PC-9 (cell line): Measurements from ENCODE around the gene CYB5D1. TPM values are rescaled to one million over a fixed set of nuclear protein-coding genes. Genes with fewer than 3 reads are reported as not detected.

Experiments used
- BruUV-seq: library from RNA; stranded (reverse); fragments of 400-500 nt; replicated peaks from 2 replicates; lab custom pipeline; 2021; lab: Mats Ljungman, UMichigan
- CTCF ChIA-PET: fragments of 300-600 bp; sonication (Branson Sonifier 250); formaldehyde crosslinking; loops from one replicate; lab custom pipeline; 2022; ENCODE audit warnings: antibody characterized with exemption; lab: Charles Lee
- POLR2A ChIA-PET: fragments of 300-600 bp; sonication (Branson Sonifier 250); formaldehyde crosslinking; loops from one replicate; lab custom pipeline; 2022; ENCODE audit warnings: antibody characterized with exemption; ENCODE audit not compliant: unreplicated experiment; lab: Charles Lee
- DNase-seq, 2 experiments: peaks; one replicate each; pipeline versions ENCODE4 v3.0.0 to v3.0.0-alpha.2; 2015 to 2022; ENCODE audit warnings: mixed read lengths in 1 of 2
- H2AFZ ChIP-seq: fragments of 200-600 bp; sonication (generic); 2 replicates; pipeline ENCODE4 v1.8.1; 2017; ENCODE audit warnings: antibody characterized with exemption
- H3F3A ChIP-seq: fragments of 200-600 bp; sonication (generic); 2 replicates; pipeline ENCODE4 v1.8.1; 2017; ENCODE audit warnings: antibody characterized with exemption, mild to moderate bottlenecking, low read depth; ENCODE audit not compliant: insufficient read depth
- H3K27ac ChIP-seq: fragments of 200-600 bp; sonication (generic); 2 replicates; pipeline ENCODE4 v1.6.1; 2016; ENCODE audit warnings: mixed run types
- H3K27me3 ChIP-seq: fragments of 200-600 bp; sonication (generic); 2 replicates; pipeline ENCODE4 v1.6.1; 2016; ENCODE audit warnings: low read depth, mixed run types; ENCODE audit not compliant: insufficient read depth
- H3K36me3 ChIP-seq: fragments of 200-600 bp; sonication (generic); 2 replicates; pipeline ENCODE4 v1.6.1; 2016; ENCODE audit warnings: low read depth, mixed run types
- H3K4me1 ChIP-seq: fragments of 200-600 bp; sonication (generic); replicated peaks from 2 replicates; pipeline ENCODE4 v1.6.1; 2016; ENCODE audit warnings: mixed run types; ENCODE audit not compliant: insufficient read depth
- H3K4me2 ChIP-seq: fragments of 200-600 bp; sonication (generic); 2 replicates; pipeline ENCODE4 v1.6.1; 2017; ENCODE audit warnings: mixed run types
- H3K4me3 ChIP-seq: fragments of 200-600 bp; sonication (generic); 2 replicates; pipeline ENCODE4 v1.6.1; 2016; ENCODE audit warnings: mixed run types
- H3K79me2 ChIP-seq: fragments of 200-600 bp; sonication (generic); 2 replicates; pipeline ENCODE4 v1.6.1; 2017; ENCODE audit warnings: low read depth, mixed run types
- H3K9me2 ChIP-seq: fragments of 200-600 bp; sonication (generic); 2 replicates; pipeline ENCODE4 v1.8.1; 2017; ENCODE audit warnings: mild to moderate bottlenecking; ENCODE audit not compliant: insufficient read depth
- H3K9me3 ChIP-seq: fragments of 200-600 bp; sonication (generic); 2 replicates; pipeline ENCODE4 v1.8.1; 2016; ENCODE audit warnings: low read depth; ENCODE audit not compliant: insufficient read depth
- H4K20me1 ChIP-seq: fragments of 200-600 bp; sonication (generic); 2 replicates; pipeline ENCODE4 v1.8.1; 2017; ENCODE audit not compliant: insufficient read depth
- EZH2 ChIP-seq: fragments of 200-600 bp; sonication (generic); IDR thresholded peaks from 2 replicates; pipeline ENCODE4 v1.8.0; 2017; ENCODE audit warnings: antibody characterized with exemption, low read depth
- intact Hi-C: fragments of 100-400 bp; cut with micrococcal nuclease; formaldehyde crosslinking; loops from one replicate; pipeline ENCODE4 v1.10.0; 2022; ENCODE audit not compliant: unreplicated experiment
- total RNA-seq: library from RNA; stranded (reverse); gene quantifications from 2 replicates; pipeline ENCODE4 v1.2.3, GENCODE V29; 2021
- TF ChIP-seq, protein P1 (sequence below): fragments of 200-600 bp; sonication (generic); conservative IDR thresholded peaks from 2 replicates; pipeline ENCODE4 v1.6.1; 2017; ENCODE audit warnings: mixed run types, antibody characterized with exemption, mild to moderate bottlenecking, moderate library complexity

Gene CYB5D1
- total RNA-seq, 1 experiment from 2014 or later, result 22.0 TPM

GRCh38 chr17:7903154-7904103, 45.6 kb downstream of the CYB5D1 start:
- Histone ChIP-seq H3K79me2 (no peaks in the 10 kb centered on the region), H3K9me3 (no peaks in the 10 kb centered on the region), H3K27me3 (no peaks in the 10 kb centered on the region), H3K4me1 (no peaks in the 10 kb centered on the region), H2AFZ (no peak overlapping the region), H4K20me1 (no peaks in the 10 kb centered on the region), H3K36me3 (no peaks in the 10 kb centered on the region), H3F3A (no peaks in the 10 kb centered on the region), H3K4me3 (no peak overlapping the region), H3K9me2 (no peaks in the 10 kb centered on the region), H3K27ac (no peak overlapping the region), H3K4me2 (no peak overlapping the region)
- ChIA-PET CTCF (no interaction called here), POLR2A (no interaction called here)
- TF ChIP-seq, protein P1, sequence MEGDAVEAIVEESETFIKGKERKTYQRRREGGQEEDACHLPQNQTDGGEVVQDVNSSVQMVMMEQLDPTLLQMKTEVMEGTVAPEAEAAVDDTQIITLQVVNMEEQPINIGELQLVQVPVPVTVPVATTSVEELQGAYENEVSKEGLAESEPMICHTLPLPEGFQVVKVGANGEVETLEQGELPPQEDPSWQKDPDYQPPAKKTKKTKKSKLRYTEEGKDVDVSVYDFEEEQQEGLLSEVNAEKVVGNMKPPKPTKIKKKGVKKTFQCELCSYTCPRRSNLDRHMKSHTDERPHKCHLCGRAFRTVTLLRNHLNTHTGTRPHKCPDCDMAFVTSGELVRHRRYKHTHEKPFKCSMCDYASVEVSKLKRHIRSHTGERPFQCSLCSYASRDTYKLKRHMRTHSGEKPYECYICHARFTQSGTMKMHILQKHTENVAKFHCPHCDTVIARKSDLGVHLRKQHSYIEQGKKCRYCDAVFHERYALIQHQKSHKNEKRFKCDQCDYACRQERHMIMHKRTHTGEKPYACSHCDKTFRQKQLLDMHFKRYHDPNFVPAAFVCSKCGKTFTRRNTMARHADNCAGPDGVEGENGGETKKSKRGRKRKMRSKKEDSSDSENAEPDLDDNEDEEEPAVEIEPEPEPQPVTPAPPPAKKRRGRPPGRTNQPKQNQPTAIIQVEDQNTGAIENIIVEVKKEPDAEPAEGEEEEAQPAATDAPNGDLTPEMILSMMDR, result no peak
- TF ChIP-seq EZH2, result no peak
- peak in 1 of 2 experiments; percentile 14 for DNase-seq
- BruUV-seq, result TSS peak; percentile 16
- intact Hi-C loops, result no loop called here

DNA sequence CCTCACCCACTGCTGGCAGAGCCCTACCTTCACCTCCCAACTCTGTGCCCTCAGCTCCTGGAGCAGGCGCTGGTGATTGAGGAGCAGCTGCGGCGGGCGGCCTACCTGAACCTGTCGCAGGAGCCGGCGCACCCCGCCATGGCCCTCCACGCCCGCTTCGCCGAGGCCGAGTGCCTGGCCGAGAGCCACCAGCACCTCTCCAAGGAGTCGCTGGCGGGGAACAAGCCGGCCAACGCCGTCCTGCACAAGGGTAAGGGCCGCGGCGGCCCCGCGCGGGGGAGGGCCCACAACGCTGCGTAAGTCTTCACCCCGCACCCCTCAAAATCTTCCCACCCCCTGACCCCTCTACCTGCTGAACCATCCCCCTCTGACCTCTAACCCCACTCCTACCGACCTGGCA, 51.3 kb downstream of the CYB5D1 start:
- no peaks in the 10 kb centered on the region for H3K9me3 ChIP-seq
- no TSS peak for BruUV-seq
- DNase-seq, result no peak
- H3K4me3 ChIP-seq, result no peak overlapping the region
- H2AFZ ChIP-seq, result no peak overlapping the region
- CTCF ChIA-PET, result no interaction called here
- no peak overlapping the region for H3K27ac ChIP-seq
- H3K4me2 ChIP-seq, result no peak overlapping the region
- no peaks in the 10 kb centered on the region for H4K20me1 ChIP-seq
- TF ChIP-seq, protein P1, result no peak
- TF ChIP-seq EZH2, result no peak
- no peaks in the 10 kb centered on the region for H3K9me2 ChIP-seq
- no peaks in the 10 kb centered on the region for H3K36me3 ChIP-seq
- no peaks in the 10 kb centered on the region for H3K79me2 ChIP-seq
- peaks cover 3% of the 10 kb centered on the region; the same call in 1 of the 2 replicates for H3F3A ChIP-seq
- H3K27me3 ChIP-seq, result no peaks in the 10 kb centered on the region
- intact Hi-C loops, result no loop called here
- POLR2A ChIA-PET, result no interaction called here
- H3K4me1 ChIP-seq, result no peaks in the 10 kb centered on the region

DNA sequence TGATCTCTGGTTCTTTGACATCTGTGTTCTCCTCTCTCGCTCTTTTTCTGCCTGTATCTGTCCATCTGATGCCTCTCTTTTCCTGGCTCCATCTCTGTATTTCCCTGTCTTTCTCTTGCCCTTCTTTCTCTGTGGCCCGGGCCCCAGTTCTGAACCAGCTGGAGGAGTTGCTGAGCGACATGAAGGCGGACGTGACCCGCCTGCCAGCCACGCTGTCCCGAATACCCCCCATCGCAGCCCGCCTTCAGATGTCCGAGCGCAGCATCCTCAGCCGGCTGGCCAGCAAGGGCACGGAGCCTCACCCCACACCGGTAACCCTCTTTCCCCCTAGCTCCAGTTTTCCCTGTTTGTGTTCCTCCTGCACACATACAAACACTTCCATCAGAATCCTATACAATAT, 52.5 kb downstream of the CYB5D1 start:
- Histone ChIP-seq H3K27me3 (no peaks in the 10 kb centered on the region), H3K9me3 (no peaks in the 10 kb centered on the region), H2AFZ (no peak overlapping the region), H3K4me2 (no peak overlapping the region), H3K4me3 (no peak overlapping the region), H4K20me1 (no peaks in the 10 kb centered on the region), H3K9me2 (no peaks in the 10 kb centered on the region), H3K36me3 (no peaks in the 10 kb centered on the region), H3F3A (peaks cover 14% of the 10 kb centered on the region; the same call in 1 of the 2 replicates), H3K27ac (no peak overlapping the region), H3K79me2 (no peaks in the 10 kb centered on the region), H3K4me1 (no peaks in the 10 kb centered on the region)
- no TSS peak for BruUV-seq
- no peak for DNase-seq
- TF ChIP-seq, protein P1, result no peak
- TF ChIP-seq EZH2, result no peak
- ChIA-PET CTCF (no interaction called here), POLR2A (interaction anchor here (0.6 kb wide), 1 partner anchor 249 kb away, joined by 4 read pairs; no protein-coding TSS in a partner anchor)
- intact Hi-C loops, result loop anchor here (5.0 kb wide), 1 partner anchor 48 kb away; no protein-coding TSS in a partner anchor
